Panc1 (cell line): ENCODE measurements around the gene CCNO.

Experiments
- POLR2AphosphoS5 ChIP-seq: IDR thresholded peaks from 2 replicates; pipeline ENCODE4 v1.6.1; 2012; ENCODE audit warnings: mild to moderate bottlenecking, low read depth, low read length, moderate library complexity
- SIN3A ChIP-seq: IDR thresholded peaks from 2 replicates; pipeline ENCODE4 v1.6.1; 2012; ENCODE audit warnings: low read depth, mild to moderate bottlenecking, low read length, moderate library complexity, borderline replicate concordance; ENCODE audit not compliant: insufficient read depth
- TF ChIP-seq, protein P1 (sequence below): fragments of 450-650 bp; IDR thresholded peaks from 2 replicates; pipeline ENCODE4 v1.5.1; 2017; ENCODE audit warnings: mild to moderate bottlenecking

DNA sequence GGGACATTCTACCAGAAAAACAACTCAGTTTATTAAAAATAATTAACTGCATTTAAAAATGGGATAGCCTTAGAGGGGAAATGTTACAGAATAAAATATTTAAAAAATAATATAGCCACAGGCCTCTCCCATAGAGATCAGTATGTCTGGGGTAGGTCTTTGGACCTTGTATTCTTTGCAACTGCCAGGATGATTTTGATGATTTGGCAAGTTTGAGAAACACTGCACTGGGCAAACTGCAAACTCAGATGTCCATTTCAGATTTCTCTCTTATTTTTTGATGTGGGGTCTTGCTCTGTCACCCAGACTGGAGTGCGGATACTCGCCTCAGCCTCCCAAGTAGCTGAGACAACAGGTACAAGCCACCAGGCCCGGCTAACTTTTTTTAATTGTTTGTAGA, 24.9 kb upstream of the CCNO start:
- TF ChIP-seq, protein P1, sequence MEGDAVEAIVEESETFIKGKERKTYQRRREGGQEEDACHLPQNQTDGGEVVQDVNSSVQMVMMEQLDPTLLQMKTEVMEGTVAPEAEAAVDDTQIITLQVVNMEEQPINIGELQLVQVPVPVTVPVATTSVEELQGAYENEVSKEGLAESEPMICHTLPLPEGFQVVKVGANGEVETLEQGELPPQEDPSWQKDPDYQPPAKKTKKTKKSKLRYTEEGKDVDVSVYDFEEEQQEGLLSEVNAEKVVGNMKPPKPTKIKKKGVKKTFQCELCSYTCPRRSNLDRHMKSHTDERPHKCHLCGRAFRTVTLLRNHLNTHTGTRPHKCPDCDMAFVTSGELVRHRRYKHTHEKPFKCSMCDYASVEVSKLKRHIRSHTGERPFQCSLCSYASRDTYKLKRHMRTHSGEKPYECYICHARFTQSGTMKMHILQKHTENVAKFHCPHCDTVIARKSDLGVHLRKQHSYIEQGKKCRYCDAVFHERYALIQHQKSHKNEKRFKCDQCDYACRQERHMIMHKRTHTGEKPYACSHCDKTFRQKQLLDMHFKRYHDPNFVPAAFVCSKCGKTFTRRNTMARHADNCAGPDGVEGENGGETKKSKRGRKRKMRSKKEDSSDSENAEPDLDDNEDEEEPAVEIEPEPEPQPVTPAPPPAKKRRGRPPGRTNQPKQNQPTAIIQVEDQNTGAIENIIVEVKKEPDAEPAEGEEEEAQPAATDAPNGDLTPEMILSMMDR = no peak
- no peak for TF ChIP-seq POLR2AphosphoS5
- no peak for TF ChIP-seq SIN3A
